Activated T-helper 9 cell treated with anti-CD3 and anti-CD28 coated beads, Interleukin-2, amount 50 U/mL, for 16 hours (primary cell): Measurements from ENCODE around the gene UBAP2L.
"Not testable (repeated sequence)": the region's sequence is repeated elsewhere in the genome, so short reads cannot be mapped to it uniquely, and the experiment has no call there.

Source experiments
- DNase-seq: peaks from one replicate; pipeline ENCODE4 v3.0.0-alpha.2; 2020; ENCODE audit warnings: low read depth

UBAP2L gene

DNA sequence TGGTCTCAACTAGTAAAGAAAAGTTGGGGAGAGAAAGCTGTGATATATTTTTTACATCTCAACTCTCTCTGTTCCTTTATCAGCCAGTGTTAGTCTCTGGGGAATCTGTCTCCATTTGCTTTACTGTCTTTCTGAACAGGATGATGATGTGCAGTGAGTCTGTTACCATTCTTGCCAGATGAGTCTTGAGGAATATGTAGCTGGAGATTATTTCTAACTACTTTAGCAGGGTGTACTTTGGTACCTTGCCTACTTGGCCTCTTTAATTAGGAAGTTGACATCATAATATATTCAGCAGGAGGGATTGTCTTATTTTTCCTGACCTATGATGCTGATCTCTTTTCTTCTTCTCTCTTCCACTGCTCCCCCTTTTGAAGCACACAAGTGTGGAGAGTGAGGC, 35.9 kb downstream of the UBAP2L start:
- DNase-seq = no peak

DNA sequence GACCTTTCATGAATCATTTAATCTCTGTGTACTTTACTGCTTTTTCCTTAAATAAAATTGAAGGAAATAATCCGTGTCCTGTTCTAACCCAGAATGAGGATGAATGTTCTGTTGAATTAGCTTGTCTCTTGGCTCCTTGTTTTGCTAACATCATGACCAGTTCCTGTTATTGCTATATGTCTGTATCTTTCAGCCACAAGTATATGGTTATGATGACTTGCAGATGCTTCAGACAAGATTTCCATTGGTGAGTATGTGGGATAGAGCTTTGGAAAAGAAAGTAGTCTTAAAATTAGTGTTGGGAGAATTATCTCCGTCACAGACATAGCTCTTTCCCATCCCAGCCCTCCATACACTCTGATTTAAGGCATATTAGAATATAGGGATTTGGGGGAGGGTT, 38.0 kb downstream of the UBAP2L start:
- no peak for DNase-seq

DNA sequence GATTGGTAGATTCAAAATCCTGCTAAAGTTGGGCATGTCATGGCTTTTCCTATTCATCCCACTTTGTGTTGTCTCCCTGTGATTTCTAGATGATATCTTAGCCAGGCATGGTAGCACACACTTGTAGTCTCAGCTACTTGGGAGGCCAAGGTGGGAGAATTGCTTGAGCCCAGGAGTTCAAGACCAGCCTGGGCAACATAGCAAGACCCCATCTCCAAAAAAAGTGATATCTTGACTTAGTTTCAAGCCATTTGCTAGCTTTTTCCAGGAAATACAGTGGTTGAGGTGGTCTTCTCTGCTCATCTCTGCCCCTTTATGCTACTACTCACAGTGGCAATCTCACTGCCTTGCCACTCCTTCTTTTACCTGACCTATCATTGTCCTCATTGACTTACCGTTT, 39.4 kb downstream of the UBAP2L start:
- DNase-seq = no peak

DNA sequence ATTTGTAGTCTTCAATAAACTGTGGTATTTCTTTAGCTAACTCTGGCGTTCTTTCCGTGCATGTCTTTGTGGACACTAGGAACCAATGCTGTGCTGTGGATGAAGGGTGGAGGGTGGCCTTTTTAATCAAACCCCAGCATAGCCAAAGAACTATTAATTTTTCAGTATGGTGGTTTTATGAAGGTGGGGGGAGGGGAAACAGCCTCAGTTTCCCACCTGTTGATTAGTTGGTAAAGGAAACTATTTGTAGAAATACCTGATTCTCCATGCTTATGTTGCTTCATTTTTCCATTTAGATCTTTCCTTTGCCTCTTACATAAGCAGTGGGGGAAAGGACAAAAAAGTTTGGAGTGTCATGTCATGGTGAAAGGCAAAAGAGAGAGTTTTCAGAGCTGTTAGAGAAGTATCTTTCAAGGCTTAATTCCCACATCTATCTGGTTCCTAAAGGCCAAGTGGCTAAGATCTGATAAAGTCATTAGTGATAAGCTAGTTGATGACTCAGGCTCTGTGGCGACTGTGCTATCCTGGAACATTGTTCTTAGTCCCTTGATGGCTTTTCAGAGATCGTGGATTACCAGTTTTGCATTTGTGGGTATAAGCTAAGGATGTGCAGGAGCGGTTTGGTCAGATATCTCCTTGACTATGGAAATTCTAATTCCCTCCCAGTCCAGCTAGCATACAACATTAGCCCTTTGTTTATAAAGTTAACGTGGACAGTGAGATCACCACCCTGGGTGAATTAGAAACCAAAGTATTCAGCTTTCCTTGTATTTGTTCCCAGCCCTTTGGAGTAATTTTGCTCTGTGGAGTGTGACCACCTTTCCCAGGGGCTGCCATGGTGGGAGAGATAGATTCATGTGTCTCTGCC, 42.9 kb downstream of the UBAP2L start:
- no peak for DNase-seq

DNA sequence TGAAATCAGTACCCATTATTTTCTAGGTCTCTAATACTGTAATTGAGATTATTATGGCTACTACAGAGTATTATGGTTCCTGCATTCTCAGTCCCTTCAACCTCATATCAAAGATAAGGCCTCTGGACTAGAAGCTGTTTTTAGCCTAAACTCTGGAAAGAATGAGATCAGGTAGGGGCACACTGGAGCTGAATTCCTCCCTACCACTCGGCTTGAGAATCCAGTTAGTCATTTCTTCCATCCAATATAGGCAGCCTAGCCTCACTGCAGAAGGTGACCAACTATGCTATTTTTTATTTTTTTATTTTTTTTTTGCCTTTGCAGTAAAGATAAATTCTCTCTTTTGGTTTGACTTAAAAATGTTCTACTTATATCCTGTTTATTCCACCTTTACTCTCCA, 43.7 kb downstream of the UBAP2L start:
- no peak for DNase-seq

DNA sequence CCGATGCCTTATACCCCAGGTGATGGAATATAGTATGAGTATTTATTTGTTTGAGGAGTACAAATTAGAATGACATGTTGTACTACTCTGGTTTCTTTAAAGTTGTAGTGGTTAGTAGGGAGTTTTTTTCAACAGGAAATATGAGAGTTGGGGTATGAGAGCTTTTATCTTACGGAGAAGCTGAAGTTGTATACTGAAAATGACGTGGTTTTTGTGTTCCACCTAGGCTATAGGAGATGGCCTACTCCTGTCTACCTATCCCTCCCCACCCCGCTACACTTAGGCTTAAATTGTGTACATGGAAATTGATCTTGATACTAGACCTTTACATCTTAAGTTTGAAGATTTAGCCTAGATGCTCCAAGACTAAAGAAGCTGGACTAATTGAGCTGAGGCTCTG, 44.8 kb downstream of the UBAP2L start:
- DNase-seq = no peak

DNA sequence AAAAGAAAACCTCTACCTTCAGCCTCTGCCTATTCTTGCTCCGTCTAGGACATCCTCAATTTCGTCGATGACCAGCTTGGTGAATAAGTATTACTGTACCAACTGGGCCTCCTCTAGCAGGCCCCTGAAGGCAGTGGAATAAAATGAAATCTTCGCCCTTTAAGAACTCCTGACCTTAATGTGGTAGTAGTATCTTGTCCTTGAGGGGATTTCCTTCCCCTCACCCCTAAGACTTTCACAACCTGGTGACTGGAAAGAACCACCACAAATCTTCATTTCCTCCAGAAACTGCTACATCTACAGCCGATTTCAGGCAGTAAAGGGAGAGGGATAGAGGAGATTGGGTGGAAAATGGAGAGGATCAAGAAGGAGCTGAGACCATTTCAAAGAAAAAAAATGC, 50.1 kb downstream of the UBAP2L start:
- DNase-seq = no peak

DNA sequence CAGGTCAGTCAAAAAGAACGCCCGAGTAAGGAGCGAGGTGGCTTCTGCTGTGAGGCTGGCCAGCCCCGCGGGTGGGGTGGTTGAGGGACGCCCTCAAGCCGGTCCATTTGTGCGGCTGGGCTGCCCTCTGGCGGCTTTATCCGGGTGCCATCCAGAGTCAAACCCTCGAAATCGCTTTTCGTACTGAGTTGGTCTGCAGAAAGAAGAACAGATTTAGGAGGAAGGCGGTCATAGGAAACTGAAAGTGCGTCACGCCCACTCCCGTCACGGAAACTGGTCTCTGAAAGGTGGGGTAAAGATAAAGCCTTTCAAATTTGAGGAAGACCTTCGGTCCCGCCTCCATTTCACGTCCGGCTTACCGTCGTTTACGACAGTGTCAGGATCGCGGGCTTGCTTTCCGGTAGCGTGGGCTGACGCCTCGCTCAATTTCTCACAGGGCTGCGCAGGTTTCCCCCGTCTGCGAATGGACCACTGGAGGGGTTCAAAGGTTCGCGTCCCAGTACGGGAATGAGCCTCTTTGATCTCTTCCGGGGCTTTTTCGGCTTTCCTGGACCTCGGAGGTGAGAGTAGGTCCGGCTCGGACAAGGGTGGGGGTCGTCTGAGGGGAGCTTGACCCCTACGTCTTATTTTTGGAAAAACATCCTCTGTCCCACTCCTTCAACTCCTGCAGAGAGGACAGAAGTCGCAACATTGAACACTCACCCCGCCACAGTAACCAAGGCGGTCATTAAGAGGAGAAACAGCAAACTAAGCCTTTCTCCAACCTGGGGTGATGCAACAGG, 51.7 kb downstream of the UBAP2L start, which contains the start of gene HAX1:
Gene HAX1 (plus strand): TSS at position 413 of the 782 bp plus-strand sequence. CDS start 95 bp downstream, at position 508.
- DNase-seq = peak; percentile 94

DNA sequence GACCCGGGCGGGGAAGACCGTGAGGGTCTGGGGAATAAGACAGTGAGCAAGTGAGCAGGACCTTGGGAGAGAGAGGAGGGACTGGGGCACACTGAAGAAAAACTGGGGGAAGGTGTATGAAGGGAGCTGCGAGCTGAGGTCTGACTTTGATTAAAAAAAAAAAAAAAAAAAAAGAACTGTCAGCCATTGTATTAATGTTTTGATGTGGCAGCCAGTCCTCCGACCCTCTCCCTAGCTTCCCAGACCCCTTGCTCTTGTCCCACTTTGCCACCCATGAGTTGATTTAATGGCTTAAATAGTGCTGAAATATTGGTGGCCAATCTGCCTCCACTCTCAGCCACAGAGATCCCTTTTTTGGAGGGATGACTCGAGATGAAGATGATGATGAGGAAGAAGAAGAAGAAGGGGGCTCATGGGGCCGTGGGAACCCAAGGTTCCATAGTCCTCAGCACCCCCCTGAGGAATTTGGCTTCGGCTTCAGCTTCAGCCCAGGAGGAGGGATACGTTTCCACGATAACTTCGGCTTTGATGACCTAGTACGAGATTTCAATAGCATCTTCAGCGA, 52.3 kb downstream of the UBAP2L start:
- no peak for DNase-seq

DNA sequence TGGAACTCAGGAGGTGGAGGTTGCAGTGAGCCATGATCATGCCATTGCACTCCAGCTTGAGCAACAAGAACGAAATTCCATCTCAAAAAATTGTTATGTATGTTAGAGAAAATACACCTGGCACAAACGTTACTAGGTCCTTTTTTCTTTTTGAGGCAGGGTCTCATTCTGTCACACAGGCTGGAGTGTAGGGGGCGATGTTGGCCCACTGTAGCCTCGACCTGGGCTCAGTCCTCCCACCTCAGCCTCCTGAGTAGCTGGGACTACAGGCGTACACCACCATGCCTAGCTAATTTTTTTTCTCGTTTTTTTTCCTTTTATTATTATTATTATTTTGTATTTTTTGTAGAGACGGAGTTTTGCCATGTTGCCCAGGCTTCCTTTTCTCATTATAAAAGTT, 56.0 kb downstream of the UBAP2L start:
- peak; percentile 6 for DNase-seq

DNA sequence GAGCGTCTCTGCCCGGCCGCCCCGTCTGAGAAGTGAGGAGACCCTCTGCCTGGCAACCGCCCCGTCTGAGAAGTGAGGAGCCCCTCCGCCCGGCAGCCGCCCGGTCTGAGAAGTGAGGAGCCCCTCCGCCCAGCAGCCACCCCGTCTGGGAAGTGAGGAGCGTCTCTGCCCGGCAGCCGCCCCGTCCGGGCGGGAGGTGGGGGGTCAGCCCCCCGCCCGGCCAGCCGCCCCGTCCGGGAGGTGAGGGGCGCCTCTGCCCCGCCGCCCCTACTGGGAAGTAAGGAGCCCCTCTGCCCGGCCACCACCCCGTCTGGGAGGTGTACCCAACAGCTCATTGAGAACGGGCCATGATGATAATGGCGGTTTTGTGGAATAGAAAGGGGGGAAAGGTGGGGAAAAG, 66.8 kb downstream of the UBAP2L start:
- DNase-seq = not testable (repeated sequence)

DNA sequence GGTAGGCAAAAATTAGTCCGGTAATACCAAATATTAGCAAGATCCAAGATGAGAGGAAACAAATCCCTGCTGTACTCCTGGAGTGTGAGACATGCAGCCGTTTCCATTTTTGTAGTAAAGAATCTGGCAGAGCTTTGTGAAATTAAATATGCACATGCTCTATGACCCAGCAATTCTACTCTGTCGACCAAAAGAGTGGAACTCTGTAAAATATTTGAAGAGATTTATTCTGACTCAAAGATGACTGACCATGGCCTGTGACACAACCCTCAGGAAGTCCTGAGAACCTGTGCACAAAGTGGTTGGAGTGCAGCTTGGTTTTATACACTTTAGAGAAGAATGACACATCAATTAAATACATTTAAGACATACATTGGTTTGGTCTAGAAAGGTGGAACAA, 67.9 kb downstream of the UBAP2L start:
- DNase-seq = no peak

DNA sequence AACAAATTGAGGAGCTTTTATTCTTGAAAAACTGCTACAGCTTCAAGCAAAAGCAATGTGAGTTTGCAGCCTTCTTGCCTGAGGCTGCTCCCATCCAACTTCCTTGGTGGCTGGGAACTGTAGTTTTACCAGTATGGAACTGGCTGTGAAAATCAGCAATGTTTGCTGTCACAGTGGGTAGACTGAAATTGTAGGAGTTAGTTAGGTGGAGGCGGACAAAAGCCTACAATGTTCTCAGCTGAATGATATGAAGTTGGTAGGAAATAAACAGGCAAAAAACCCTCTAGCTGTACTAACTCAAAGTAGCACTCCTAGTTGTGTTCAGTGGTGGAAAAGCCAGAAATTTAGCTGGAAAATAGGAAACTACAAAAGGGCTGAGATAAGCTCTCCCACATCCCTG, 70.2 kb downstream of the UBAP2L start:
- DNase-seq = no peak

DNA sequence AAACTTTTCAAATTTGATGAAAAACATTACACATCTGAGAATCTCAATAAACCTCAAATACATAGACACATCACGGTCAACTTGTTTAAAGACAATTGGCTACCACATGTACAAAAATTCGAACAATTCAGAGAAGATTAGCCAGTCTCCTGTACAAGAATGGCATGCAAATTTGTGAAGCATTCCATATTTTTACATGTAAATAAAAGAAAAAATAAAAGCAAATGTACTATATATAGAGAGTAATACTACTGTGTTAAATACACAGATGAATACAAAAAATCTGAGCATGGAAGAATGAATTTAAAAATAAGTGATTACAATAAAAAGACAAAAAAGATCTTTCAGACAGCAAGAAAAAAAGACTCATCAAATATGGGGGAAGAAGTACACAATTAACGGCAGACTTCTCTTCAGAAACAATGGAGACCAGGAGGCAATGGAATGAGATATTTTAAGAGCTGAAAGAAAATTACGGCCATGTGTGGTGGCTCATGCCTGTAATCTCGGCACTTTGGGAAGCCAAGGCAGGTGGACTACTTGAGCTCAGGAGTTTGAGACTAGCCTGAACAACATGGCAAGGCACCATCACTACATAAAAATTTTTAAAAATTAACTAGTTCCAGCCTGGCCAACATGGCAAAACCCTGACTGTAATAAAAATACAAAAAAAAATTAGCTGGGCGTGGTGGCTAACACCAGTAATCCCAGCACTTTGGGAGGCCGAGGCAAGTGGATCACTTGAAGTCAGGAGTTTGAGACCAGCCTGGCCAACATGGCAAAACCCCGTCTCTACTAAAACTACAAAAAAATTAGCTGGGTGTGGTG, 74.9 kb downstream of the UBAP2L start:
- DNase-seq = no peak

DNA sequence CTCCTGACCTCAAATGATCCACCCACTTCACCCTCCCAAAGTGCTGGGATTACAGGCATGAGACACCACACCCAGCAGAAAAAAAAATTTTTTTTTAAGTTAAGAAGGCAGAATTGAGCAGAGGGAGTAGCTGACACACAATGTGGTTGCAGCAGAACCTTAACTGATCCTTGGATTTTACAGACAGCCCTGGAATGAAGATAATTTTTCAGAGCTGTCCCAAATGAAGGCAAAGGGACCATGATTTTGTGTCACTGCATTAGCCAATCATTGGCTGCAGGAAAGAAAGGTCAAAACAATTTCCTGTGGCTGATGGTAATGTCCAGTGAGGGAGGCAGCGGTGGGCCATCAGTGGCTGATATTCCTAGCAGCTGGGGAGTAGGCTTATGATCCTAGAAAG, 80.8 kb downstream of the UBAP2L start:
- no peak for DNase-seq

DNA sequence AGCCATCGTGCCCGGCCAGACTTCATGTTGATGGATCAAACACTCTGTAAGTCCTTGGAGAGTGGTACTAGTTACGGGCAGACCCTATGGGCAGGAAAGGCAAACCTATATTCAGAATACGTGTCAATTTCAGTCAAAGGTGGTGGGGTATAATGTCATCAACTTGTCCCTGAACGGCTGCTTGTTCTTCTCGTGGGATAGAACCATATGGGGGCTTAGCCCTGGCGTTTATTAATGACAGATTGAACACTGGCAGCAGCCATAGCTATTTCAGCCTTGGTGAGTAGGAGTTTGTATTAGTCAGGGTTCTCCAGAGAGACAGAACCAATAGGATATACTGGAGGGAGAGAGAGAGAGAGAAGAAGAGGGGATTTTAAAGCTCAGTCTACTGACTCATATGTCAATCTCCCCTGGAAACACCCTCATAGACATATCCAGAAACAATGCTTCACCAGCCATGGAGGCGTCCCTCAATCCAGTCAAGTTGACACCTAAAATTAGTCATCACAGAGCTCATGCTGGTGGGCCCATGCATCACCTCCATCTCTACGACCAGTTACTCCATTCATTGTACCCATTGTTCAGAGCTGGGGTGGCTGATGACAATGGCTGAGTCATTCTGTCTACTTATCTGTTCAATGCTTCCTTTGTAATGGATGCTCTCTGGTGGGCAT, 84.0 kb downstream of the UBAP2L start:
- no peak for DNase-seq

DNA sequence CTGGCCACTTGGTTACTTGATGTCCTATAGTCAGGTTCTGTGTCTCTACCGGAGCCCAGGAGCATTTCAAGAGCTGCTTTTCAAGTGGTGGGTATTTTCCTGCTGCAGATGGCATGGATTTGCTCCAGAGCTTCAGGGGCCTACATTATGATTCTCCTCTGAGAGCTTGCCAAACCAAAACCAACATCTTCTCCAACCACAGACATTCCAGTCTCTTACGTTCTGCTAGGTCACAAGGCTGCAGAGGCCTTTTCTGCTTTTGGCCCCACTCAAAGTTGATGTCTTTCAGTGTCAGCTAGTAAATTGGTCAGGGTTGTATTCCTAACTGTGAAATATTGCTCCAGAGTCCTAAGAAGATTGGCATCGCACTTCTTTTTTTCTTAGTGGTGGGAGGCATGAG, 85.4 kb downstream of the UBAP2L start:
- no peak for DNase-seq

DNA sequence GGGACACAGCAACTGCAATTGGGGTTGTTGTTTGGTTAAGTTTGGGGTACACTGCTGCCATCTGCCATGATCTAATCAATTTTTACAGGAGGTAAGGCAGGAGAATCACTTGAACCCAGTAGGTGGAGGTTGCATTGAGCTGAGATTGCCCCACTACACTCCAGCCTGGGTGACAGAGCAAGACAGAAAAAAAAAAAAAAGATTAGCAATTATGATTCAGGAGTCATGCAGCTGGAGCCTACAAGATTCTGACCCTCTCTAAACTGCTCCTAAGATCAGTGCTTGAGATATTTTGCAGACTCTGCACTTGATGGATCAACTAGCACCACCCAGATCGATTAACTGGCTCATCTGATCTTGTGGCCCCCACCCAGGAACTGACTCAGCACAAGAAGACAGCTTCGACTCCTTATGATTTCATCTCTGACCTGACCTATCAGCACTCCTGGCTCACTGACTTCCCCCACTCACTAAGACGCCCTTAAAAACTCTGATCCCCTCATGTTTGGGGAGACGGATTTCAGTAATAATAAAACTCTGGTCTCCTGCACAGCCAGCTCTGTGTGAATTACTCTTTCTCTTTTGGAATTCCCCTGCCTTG, 87.0 kb downstream of the UBAP2L start:
- DNase-seq = not testable (repeated sequence)

DNA sequence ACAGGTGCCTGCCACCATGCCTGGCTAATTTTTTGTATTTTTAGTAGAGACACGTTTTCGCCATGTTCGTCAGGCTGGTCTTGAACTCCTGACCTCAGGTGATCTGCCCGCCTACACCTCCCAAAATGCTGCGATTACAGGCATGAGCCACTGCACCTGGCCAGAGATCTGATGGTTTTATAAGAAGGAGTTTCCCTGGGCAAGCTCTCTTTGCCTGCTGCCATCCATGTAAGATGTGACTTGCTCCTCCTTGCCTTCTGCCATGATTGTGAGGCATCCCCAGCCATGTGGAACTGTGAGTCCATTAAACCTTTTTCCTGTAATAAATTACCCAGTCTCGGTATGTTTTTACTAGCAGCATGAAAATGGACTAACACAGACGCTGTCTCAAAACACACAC, 88.4 kb downstream of the UBAP2L start:
- not testable (repeated sequence) for DNase-seq

DNA sequence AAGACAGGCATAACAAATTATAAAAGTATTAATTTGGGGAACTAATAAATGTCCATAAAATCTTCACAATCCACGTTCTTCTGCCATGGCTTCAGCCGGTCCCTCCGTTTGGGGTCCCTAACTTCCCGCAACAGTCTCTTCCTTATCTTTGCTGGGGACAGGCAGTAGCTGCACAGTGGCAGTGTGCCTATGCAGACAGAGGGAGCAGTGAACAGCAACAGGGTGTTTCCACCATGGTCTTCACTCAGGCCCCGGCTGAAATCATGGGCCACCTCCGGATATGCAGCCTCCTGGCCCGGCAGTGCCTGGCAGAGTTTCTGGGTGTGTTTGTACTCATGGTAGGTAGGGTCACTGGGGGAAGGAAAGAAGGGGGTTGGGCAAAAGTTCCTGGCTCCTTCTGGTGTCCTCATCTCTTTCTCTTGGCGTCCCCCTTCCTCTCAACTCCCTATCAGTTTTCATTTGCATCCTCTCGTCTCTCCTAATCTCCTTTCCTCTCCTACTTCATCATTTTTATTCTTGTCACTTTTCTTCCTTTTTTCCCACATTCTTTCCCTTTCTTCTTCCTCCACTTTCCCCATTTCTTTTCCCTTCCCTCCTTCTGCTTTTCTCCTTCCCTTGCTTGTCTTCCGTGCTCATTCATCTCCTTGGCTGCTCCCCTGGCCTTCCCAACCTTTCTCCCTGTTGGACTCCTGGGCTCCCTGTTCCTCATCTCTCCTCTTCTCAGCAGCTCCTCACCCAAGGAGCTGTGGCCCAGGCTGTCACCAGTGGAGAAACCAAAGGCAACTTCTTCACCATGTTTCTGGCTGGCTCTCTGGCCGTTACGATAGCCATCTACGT, 91.7 kb downstream of the UBAP2L start:
- not testable (repeated sequence) for DNase-seq
